ENCODE data around the gene SLC5A11. TPM values are rescaled to one million over a fixed set of nuclear protein-coding genes. Genes with fewer than 3 reads are reported as not detected.

Gene SLC5A11
- total RNA-seq, 1 experiment from 2014 or later: not detected

- ChIA-PET POLR2A (no interaction called here), CTCF (interaction anchor here (0.7 to 1.6 kb wide), 2 partner anchors 15 to 87 kb away, joined by 3 to 4 read pairs; no protein-coding TSS in a partner anchor)
- DNase-seq (ENCODE audit: low spot score) (no peak), ATAC-seq (no peak)
- Mint-ChIP-seq H3K27ac (no peak overlapping the region), H3K9me3 (no peaks in the 10 kb centered on the region), H3K36me3 (peaks cover 27% of the 10 kb centered on the region), H3K4me3 (no peak overlapping the region), H3K4me1 (peaks cover 16% of the 10 kb centered on the region), H3K27me3 (ENCODE audit: low read depth) (no peaks in the 10 kb centered on the region)
- TF ChIP-seq GTF2I (CRISPR knock-in tag; conservative IDR thresholded peaks at IDR 0.05): no peak
- no peak for TF ChIP-seq ZNF512 (CRISPR knock-in tag; IDR thresholded peaks at IDR 0.05; ENCODE audit: borderline replicate concordance)
- TF ChIP-seq ZNF281 (CRISPR knock-in tag; IDR thresholded peaks at IDR 0.05): no peak
- TF ChIP-seq PRRX2 (CRISPR knock-in tag; IDR thresholded peaks at IDR 0.05): no peak
- no peak for TF ChIP-seq EMX1 (CRISPR knock-in tag; IDR thresholded peaks at IDR 0.05)
- no peak for TF ChIP-seq SP1 (CRISPR knock-in tag; conservative IDR thresholded peaks at IDR 0.05)
Observed at GRCh38 chr16:24921229-24921628, 75.5 kb downstream of the SLC5A11 start.

GRCh38 chr16:24925163-24925562 is 79.4 kb downstream of the SLC5A11 start:
- Mint-ChIP-seq H3K9me3 (no peaks in the 10 kb centered on the region), H3K4me3 (no peak overlapping the region), H3K27ac (no peak overlapping the region), H3K4me1 (peaks cover 7% of the 10 kb centered on the region; the same call in 1 of the 2 replicates), H3K27me3 (ENCODE audit: low read depth) (no peaks in the 10 kb centered on the region), H3K36me3 (peaks cover 24% of the 10 kb centered on the region)
- no peak for TF ChIP-seq SMAD3 (CRISPR knock-in tag; IDR thresholded peaks at IDR 0.05; ENCODE audit: borderline replicate concordance)
- TF ChIP-seq ZSCAN18 (CRISPR knock-in tag; IDR thresholded peaks at IDR 0.05): no peak
- TF ChIP-seq ZNF532 (CRISPR knock-in tag; IDR thresholded peaks at IDR 0.05; ENCODE audit: borderline replicate concordance): no peak
- TF ChIP-seq SP1 (CRISPR knock-in tag; conservative IDR thresholded peaks at IDR 0.05): no peak
- no peak for TF ChIP-seq ZNF232 (CRISPR knock-in tag; IDR thresholded peaks at IDR 0.05)
- no peak for TF ChIP-seq NR3C1 (CRISPR knock-in tag; conservative IDR thresholded peaks at IDR 0.05; ENCODE audit: low read depth)
- no peak for TF ChIP-seq ZNF671 (CRISPR knock-in tag; IDR thresholded peaks at IDR 0.05)
- TF ChIP-seq ATF6 (CRISPR knock-in tag; IDR thresholded peaks at IDR 0.05): no peak
- TF ChIP-seq TCF7 (CRISPR knock-in tag; IDR thresholded peaks at IDR 0.05; ENCODE audit: low read depth): no peak
- TF ChIP-seq ZNF281 (CRISPR knock-in tag; IDR thresholded peaks at IDR 0.05): no peak
- TF ChIP-seq OVOL2 (CRISPR knock-in tag; IDR thresholded peaks at IDR 0.05; ENCODE audit: borderline replicate concordance): no peak
- TF ChIP-seq GRHL2 (CRISPR knock-in tag; IDR thresholded peaks at IDR 0.05; ENCODE audit: insufficient replicate concordance, severe bottlenecking): no peak
- no peak for TF ChIP-seq SOX15 (CRISPR knock-in tag; IDR thresholded peaks at IDR 0.05)
- TF ChIP-seq GTF2I (CRISPR knock-in tag; conservative IDR thresholded peaks at IDR 0.05): no peak
- TF ChIP-seq JAZF1 (CRISPR knock-in tag; IDR thresholded peaks at IDR 0.05): no peak
- DNase-seq (ENCODE audit: low spot score) (no peak), ATAC-seq (no peak)
- CTCF ChIA-PET: no interaction called here
- POLR2A ChIA-PET: no interaction called here

All from WTC11 (cell line).